ENCODE measurements around the gene HLA-B. TPM values are rescaled to one million over a fixed set of nuclear protein-coding genes. Genes with fewer than 3 reads are reported as not detected.

The HLA-B gene
- total RNA-seq, 4 donors from 2014 or later: 835 to 3,384 (median 2,517) TPM

DNA sequence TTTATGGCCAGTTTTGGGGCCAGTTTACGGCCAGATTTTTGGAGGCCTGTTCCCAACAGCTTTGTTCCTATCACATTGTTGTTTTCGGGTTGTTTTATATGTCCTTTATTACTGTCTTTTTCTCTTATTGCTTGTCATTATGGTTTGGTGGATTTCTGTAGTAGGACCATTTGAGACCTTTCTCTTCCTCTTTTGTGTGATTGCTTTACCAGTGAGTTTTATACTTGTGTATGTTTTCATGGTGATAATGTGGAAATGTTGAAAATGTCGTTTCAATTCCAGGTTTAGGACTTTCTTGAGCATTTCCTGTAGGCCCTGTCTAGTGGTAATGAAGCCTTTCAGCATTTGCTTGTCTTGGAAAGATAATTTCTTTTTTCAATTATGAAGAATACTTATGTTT, 17.8 kb downstream of the HLA-B start:
- Histone ChIP-seq H3K4me1 (no peaks in the 10 kb centered on the region), H3K4me3 (no peak overlapping the region), H3K27me3 (no peaks in the 10 kb centered on the region), H3K27ac (no peak overlapping the region), H3K36me3 (no peaks in the 10 kb centered on the region), H3K9me3 (peaks cover 0 to 3% (median 0%) of the 10 kb centered on the region in 4 donors)
- no peak for TF ChIP-seq POLR2A (IDR thresholded peaks at IDR 0.05)
- TF ChIP-seq, protein P1, sequence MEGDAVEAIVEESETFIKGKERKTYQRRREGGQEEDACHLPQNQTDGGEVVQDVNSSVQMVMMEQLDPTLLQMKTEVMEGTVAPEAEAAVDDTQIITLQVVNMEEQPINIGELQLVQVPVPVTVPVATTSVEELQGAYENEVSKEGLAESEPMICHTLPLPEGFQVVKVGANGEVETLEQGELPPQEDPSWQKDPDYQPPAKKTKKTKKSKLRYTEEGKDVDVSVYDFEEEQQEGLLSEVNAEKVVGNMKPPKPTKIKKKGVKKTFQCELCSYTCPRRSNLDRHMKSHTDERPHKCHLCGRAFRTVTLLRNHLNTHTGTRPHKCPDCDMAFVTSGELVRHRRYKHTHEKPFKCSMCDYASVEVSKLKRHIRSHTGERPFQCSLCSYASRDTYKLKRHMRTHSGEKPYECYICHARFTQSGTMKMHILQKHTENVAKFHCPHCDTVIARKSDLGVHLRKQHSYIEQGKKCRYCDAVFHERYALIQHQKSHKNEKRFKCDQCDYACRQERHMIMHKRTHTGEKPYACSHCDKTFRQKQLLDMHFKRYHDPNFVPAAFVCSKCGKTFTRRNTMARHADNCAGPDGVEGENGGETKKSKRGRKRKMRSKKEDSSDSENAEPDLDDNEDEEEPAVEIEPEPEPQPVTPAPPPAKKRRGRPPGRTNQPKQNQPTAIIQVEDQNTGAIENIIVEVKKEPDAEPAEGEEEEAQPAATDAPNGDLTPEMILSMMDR (IDR thresholded peaks at IDR 0.05): no peak
- DNase-seq: no peak

DNA sequence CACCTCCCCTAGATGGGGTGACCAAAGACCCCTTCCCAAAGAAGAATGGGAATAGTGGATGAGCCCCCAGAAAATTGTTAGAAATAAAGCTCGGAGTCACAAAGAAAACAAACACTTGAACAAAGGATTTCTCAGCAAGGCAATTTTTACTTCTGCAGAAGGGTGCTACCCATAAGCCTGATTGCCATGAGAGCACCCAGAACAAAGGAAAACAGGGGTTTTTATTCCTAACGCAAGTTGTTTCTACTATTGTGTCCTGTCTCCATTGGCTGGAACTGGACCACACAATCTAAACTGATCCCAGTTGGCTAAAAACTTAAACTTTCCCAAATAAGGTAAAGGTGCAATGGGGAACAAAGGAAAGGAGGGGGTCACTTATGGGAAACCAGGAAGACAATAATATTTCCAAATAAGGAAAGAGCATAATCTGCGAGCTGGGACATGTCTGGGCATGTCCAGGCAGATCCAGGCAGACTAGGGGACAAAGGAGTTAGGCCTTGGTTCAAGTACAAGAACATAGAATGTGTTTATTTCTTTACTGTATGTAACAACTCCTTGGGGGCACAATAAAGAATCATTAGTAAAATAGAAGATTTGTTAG, 20.0 kb downstream of the HLA-B start:
- H3K27me3 ChIP-seq: no peaks in the 10 kb centered on the region
- H3K4me3 ChIP-seq: no peak overlapping the region
- no peaks in the 10 kb centered on the region for H3K4me1 ChIP-seq
- H3K36me3 ChIP-seq: no peaks in the 10 kb centered on the region
- no peak for TF ChIP-seq POLR2A (IDR thresholded peaks at IDR 0.05)
- TF ChIP-seq, protein P1 (IDR thresholded peaks at IDR 0.05): no peak
- DNase-seq: no peak
- H3K9me3 ChIP-seq: peaks cover 0 to 3% (median 0%) of the 10 kb centered on the region in 4 donors
- no peak overlapping the region for H3K27ac ChIP-seq

DNA sequence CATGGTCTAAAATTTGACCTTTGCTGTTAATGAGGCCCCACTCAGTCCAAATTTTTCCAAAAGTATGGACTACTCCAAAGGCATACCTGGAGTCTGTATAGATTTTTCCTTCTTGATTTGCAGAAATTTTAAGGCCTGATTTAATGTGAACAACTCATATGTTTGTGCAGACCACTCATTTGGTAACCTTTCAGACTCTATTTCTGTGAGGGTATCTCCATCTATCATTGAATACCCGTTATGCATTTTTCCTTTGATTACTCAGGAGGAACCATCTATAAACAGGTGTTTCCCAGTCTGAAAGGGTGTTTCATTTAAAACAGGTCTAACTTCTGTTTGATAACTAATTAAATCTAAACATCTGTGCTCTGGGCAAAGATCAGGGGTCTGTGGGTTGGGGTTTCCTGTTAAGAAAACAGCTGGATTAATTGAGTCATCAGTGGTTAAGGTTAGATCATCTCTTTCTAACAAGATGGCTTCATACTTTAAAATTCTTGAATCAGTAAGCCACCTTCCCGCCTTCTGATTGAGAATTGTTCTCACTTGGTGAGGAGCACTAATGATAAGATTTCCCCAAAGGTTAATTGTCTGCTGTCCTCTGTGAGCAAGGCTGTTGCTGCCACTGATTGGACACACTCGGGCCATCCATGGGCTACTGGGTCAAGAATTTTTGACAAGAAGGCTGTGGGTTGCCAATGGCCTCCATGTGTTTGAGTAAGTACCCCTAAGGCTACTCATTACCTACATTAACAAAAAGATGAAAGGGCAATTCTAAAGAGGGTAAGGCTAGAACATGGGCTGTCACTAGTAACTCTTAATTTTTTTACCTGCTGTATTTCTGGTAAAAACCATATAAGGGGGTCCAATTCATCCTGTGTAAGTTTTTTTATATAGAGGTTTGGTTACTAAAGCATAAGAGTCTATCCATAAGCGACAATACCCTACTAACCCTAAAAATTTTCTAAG, 24.1 kb downstream of the HLA-B start:
- TF ChIP-seq, protein P1 (IDR thresholded peaks at IDR 0.05): no peak
- TF ChIP-seq POLR2A (IDR thresholded peaks at IDR 0.05): no peak
- Histone ChIP-seq H3K27ac (no peak overlapping the region), H3K4me1 (no peaks in the 10 kb centered on the region), H3K4me3 (no peak overlapping the region), H3K9me3 (peaks cover 0 to 4% (median 0%) of the 10 kb centered on the region in 4 donors), H3K27me3 (no peaks in the 10 kb centered on the region), H3K36me3 (no peaks in the 10 kb centered on the region)
- DNase-seq: no peak

DNA sequence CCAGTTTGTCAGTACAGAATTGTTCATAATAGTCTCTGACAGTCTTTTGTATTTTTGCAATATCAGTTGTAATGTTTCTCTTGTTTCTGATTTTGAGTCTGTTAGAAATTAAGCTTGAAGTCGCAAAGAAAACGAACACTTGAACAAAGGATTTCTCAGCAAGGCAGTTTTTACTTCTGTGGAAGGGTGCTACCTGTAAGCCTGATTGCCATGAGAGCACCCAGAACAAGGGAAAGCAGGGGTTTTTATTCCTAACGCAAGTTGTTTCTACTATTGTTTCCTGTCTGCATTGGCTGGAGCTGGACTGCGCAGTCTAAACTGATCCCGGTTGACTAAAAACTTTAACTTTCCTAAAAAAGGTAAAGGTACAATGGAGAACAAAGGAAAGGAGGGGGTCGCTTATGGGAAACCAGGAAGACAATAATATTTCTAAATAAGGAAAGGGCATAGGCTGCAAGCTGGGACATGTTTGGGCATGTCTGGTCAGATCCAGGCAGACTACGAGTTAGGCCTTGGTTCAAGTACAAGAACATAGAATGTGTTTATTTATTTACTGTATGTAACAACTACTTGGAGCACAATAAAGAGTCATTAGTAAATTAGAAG, 28.5 kb downstream of the HLA-B start:
- H3K9me3 ChIP-seq: peaks cover 0 to 2% (median 0%) of the 10 kb centered on the region in 4 donors
- TF ChIP-seq POLR2A (IDR thresholded peaks at IDR 0.05): no peak
- TF ChIP-seq, protein P1 (IDR thresholded peaks at IDR 0.05): no peak
- no peak for DNase-seq
- no peak overlapping the region for H3K4me3 ChIP-seq
- no peaks in the 10 kb centered on the region for H3K27me3 ChIP-seq
- H3K4me1 ChIP-seq: no peaks in the 10 kb centered on the region
- H3K36me3 ChIP-seq: no peaks in the 10 kb centered on the region
- no peak overlapping the region for H3K27ac ChIP-seq

DNA sequence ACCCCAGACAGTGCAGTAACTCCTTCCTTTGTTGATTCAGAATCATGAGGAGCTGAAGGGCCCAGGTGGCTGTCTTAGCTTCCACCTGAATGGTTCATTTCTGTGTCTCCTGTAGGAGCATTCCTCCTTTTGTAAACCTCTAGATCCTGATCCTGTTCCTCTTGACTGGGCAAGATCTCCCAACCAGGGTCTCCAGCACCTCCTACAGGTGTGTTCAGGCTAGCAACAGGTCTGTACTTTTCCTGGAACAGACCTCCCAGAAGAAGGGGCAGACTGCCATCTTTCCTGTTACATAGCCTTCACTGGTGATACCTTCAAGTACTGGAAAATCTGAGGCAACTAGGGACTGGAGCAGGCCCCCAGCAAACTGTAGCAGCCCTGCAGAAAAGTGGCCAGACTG, 35.2 kb downstream of the HLA-B start:
- H3K27me3 ChIP-seq: no peaks in the 10 kb centered on the region
- no peak overlapping the region for H3K4me3 ChIP-seq
- TF ChIP-seq POLR2A (IDR thresholded peaks at IDR 0.05): no peak
- TF ChIP-seq, protein P1 (IDR thresholded peaks at IDR 0.05): no peak
- no peaks in the 10 kb centered on the region for H3K36me3 ChIP-seq
- no peaks in the 10 kb centered on the region for H3K9me3 ChIP-seq
- no peak for DNase-seq
- no peaks in the 10 kb centered on the region for H3K4me1 ChIP-seq
- no peak overlapping the region for H3K27ac ChIP-seq

Data from Peyer's patch (tissue), 4 donors.